Fibroblast of peridontal ligament (primary cell): ENCODE data around the gene SLX4IP.
A peak's percentile ranks its signal among the peaks of the same experiment; 100 is the strongest.

Source experiments
- DNase-seq: peaks from one replicate; pipeline ENCODE4 v3.0.0-alpha.2; 2010; ENCODE audit errors: extremely low read depth

The SLX4IP gene

GRCh38 chr20:10466325-10466724 is 31.2 kb downstream of the SLX4IP start:
- DNase-seq: peak; percentile 44

- DNase-seq: no peak
These were observed 31.8 kb downstream of the SLX4IP start for GRCh38 chr20:10466855-10467254.

GRCh38 chr20:10467681-10468339 is 32.7 kb downstream of the SLX4IP start:
- DNase-seq: no peak

GRCh38 chr20:10468340-10468845 is 33.3 kb downstream of the SLX4IP start:
- no peak for DNase-seq

- no peak for DNase-seq
These were observed 34.0 kb downstream of the SLX4IP start for GRCh38 chr20:10469056-10469455.

GRCh38 chr20:10469599-10469998 is 34.5 kb downstream of the SLX4IP start:
- DNase-seq: peak; percentile 95

GRCh38 chr20:10470276-10470675 is 35.2 kb downstream of the SLX4IP start:
- DNase-seq: no peak

GRCh38 chr20:10472871-10473270 is 37.8 kb downstream of the SLX4IP start:
- DNase-seq: no peak

- peak; percentile 58 for DNase-seq
These were observed 39.6 kb downstream of the SLX4IP start for GRCh38 chr20:10474606-10475184.

GRCh38 chr20:10475225-10475624 is 40.1 kb downstream of the SLX4IP start:
- no peak for DNase-seq

- DNase-seq: peak; percentile 22
These were observed 41.2 kb downstream of the SLX4IP start for GRCh38 chr20:10476319-10476724.

- DNase-seq: no peak
These were observed 43.1 kb downstream of the SLX4IP start for GRCh38 chr20:10478205-10478604.

- no peak for DNase-seq
These were observed 43.8 kb downstream of the SLX4IP start for GRCh38 chr20:10478930-10479329.

GRCh38 chr20:10481676-10482075 is 46.6 kb downstream of the SLX4IP start:
- DNase-seq: no peak

- DNase-seq: no peak
These were observed 48.6 kb downstream of the SLX4IP start for GRCh38 chr20:10483691-10484090.

GRCh38 chr20:10487142-10488136 is 52.3 kb downstream of the SLX4IP start:
- no peak for DNase-seq

GRCh38 chr20:10488534-10488933 is 53.4 kb downstream of the SLX4IP start:
- DNase-seq: no peak

- DNase-seq: no peak
These were observed 54.7 kb downstream of the SLX4IP start for GRCh38 chr20:10489853-10490252.

GRCh38 chr20:10490257-10490656 is 55.2 kb downstream of the SLX4IP start:
- no peak for DNase-seq

- DNase-seq: peak; percentile 26
These were observed 55.6 kb downstream of the SLX4IP start for GRCh38 chr20:10490706-10491105.

GRCh38 chr20:10492065-10492464 is 57.0 kb downstream of the SLX4IP start:
- peak; percentile 50 for DNase-seq

- no peak for DNase-seq
These were observed 57.7 kb downstream of the SLX4IP start for GRCh38 chr20:10492844-10493243.
